GM18519 (cell line): ENCODE measurements around the gene ESR1.
A peak's percentile ranks its signal among the peaks of the same experiment; 100 is the strongest.
"Not testable (repeated sequence)": the region's sequence is repeated elsewhere in the genome, so short reads cannot be mapped to it uniquely, and the experiment has no call there.

Experiments
- ATAC-seq: cut with Tn5 transposase; IDR thresholded peaks from one replicate; pipeline ENCODE4 v1.9.1; 2021; ENCODE audit warnings: mild to moderate bottlenecking, moderate library complexity; ENCODE audit not compliant: unreplicated experiment, low FRiP score

Gene ESR1

GRCh38 chr6:151811081-151811480 lies 3.6 kb downstream of the ESR1 start:
- ATAC-seq = no peak

- ATAC-seq = no peak
These were observed 6.4 kb downstream of the ESR1 start for GRCh38 chr6:151813858-151814257.

GRCh38 chr6:151814614-151815013 lies 7.1 kb downstream of the ESR1 start:
- ATAC-seq = no peak

GRCh38 chr6:151822252-151823111 lies 15.0 kb downstream of the ESR1 start:
- peak; percentile 98 for ATAC-seq

GRCh38 chr6:151826517-151827142 lies 19.1 kb downstream of the ESR1 start:
- no peak for ATAC-seq

GRCh38 chr6:151832710-151833109 lies 25.2 kb downstream of the ESR1 start:
- no peak for ATAC-seq

- ATAC-seq = no peak
These were observed 27.9 kb downstream of the ESR1 start for GRCh38 chr6:151835396-151835795.

GRCh38 chr6:151837223-151837622 lies 29.7 kb downstream of the ESR1 start:
- no peak for ATAC-seq

- ATAC-seq = no peak
These were observed 35.3 kb downstream of the ESR1 start for GRCh38 chr6:151842816-151843215.

- ATAC-seq = no peak
These were observed 39.6 kb downstream of the ESR1 start for GRCh38 chr6:151847064-151847463.

GRCh38 chr6:151850479-151851003 lies 43.1 kb downstream of the ESR1 start:
- ATAC-seq = no peak

GRCh38 chr6:151858294-151858693 lies 50.8 kb downstream of the ESR1 start:
- no peak for ATAC-seq

GRCh38 chr6:151862461-151862860 lies 55.0 kb downstream of the ESR1 start:
- no peak for ATAC-seq

GRCh38 chr6:151867361-151867869 lies 59.9 kb downstream of the ESR1 start:
- not testable (repeated sequence) for ATAC-seq

- ATAC-seq = no peak
These were observed 61.9 kb downstream of the ESR1 start for GRCh38 chr6:151869345-151869744.

- ATAC-seq = no peak
These were observed 62.3 kb downstream of the ESR1 start for GRCh38 chr6:151869787-151870186.

- no peak for ATAC-seq
These were observed 62.9 kb downstream of the ESR1 start for GRCh38 chr6:151870375-151870774.

GRCh38 chr6:151875524-151875923 lies 68.0 kb downstream of the ESR1 start:
- ATAC-seq = no peak

GRCh38 chr6:151876122-151876521 lies 68.6 kb downstream of the ESR1 start:
- no peak for ATAC-seq

- ATAC-seq = no peak
These were observed 70.0 kb downstream of the ESR1 start for GRCh38 chr6:151877458-151877857.

- ATAC-seq = no peak
These were observed 73.7 kb downstream of the ESR1 start for GRCh38 chr6:151881231-151881630.
